Rectal smooth muscle tissue (tissue), 1 donor: Measurements from ENCODE around the gene TIMM17A.

Experiments
- H3K27ac ChIP-seq: one replicate; pipeline ENCODE4 v1.7.0; 2013; ENCODE audit warnings: low read depth, low read length, inconsistent platforms
- H3K27me3 ChIP-seq: one replicate; pipeline ENCODE4 v1.7.0; 2013; ENCODE audit warnings: low read length; ENCODE audit not compliant: control insufficient read depth, insufficient read depth
- H3K36me3 ChIP-seq: one replicate; pipeline ENCODE4 v1.7.0; 2013; ENCODE audit warnings: low read length; ENCODE audit not compliant: control insufficient read depth, insufficient read depth
- H3K4me1 ChIP-seq: one replicate; pipeline ENCODE4 v1.7.0; 2013; ENCODE audit warnings: low read length; ENCODE audit not compliant: control insufficient read depth, insufficient read depth
- H3K4me3 ChIP-seq: one replicate; pipeline ENCODE4 v1.7.0; 2013; ENCODE audit warnings: low read length
- H3K9ac ChIP-seq: one replicate; pipeline ENCODE4 v1.7.0; 2013; ENCODE audit warnings: low read length

Gene TIMM17A

DNA sequence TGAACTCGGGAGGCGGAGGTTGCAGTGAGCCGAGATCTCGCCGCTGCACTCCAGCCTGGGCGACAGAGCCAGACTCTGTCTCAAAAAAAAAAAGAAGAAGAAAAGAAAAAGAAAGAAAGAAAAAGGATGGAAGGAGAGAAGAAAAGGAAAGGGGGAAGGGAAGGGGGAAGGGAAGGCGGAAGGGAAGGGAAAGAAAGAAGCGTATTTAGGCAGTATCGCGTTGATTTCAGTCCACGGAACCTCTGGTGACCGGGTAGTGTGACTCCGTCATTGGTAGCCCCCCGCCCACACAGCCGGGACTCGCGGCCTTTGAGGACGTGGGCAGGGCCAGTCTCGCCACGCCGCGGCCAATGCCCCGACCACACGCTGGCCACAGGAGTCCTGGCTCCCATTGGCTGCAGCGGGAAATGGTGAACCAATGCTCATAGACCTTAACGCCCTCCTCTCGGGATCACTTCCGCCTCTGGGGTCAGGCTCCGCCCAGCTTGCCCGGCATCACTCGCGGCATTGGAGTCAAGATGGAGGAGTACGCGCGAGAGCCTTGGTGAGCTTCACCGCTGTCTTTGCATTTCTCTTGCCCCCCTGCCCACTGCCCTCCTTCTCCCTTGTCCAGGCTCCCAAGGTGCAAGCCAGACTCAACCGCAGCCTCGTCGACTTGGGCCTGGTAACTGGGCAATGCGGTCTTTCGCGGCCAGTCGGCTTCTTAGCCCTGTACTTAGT is at the start of gene TIMM17A:
TIMM17A (plus strand) TSS at position 495 of the 720 bp plus-strand sequence; CDS start at position 519, 24 bp downstream.
- H3K9ac ChIP-seq = peak within 1 kb of the TSS; percentile 93
- peak within 1 kb of the TSS; percentile 87 for H3K4me3 ChIP-seq
- peaks cover 6% of the 10 kb centered on the region for H3K36me3 ChIP-seq
- H3K4me1 ChIP-seq = peaks cover 7% of the 10 kb centered on the region
- no peaks in the 10 kb centered on the region for H3K27me3 ChIP-seq
- H3K27ac ChIP-seq = peak within 1 kb of the TSS; percentile 91

DNA sequence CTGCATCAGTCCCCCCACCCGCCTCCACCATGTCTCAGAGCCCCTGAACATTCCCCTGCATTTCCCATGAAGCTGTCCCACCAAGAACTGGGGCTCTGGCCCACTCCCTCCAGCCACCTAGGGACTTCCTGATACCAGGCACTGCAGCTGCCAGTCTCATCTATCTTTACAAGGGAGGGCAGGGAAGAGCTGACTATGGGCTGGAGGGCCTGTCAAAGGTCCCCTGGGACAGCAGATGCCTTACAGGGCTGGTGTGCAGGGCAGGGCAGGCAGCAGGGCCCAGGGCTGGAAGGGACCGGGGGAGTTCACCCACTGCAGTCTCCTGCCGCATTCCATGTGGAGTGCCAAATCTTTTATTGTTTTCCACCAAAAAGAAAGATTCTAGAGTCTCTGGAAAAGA is 49.0 kb upstream of the TIMM17A start:
- Histone ChIP-seq H3K4me1 (peaks cover 73% of the 10 kb centered on the region), H3K4me3 (no peak overlapping the region), H3K9ac (no peak overlapping the region), H3K27ac (peak overlapping the region; percentile 97), H3K27me3 (no peaks in the 10 kb centered on the region), H3K36me3 (no peaks in the 10 kb centered on the region)

- H3K27ac ChIP-seq = peak overlapping the region; percentile 97
- H3K4me3 ChIP-seq = no peak overlapping the region
- H3K27me3 ChIP-seq = no peaks in the 10 kb centered on the region
- H3K9ac ChIP-seq = no peak overlapping the region
- H3K36me3 ChIP-seq = no peaks in the 10 kb centered on the region
- peaks cover 79% of the 10 kb centered on the region for H3K4me1 ChIP-seq
Observed at GRCh38 chr1:201907621-201908020, 47.7 kb upstream of the TIMM17A start.

DNA sequence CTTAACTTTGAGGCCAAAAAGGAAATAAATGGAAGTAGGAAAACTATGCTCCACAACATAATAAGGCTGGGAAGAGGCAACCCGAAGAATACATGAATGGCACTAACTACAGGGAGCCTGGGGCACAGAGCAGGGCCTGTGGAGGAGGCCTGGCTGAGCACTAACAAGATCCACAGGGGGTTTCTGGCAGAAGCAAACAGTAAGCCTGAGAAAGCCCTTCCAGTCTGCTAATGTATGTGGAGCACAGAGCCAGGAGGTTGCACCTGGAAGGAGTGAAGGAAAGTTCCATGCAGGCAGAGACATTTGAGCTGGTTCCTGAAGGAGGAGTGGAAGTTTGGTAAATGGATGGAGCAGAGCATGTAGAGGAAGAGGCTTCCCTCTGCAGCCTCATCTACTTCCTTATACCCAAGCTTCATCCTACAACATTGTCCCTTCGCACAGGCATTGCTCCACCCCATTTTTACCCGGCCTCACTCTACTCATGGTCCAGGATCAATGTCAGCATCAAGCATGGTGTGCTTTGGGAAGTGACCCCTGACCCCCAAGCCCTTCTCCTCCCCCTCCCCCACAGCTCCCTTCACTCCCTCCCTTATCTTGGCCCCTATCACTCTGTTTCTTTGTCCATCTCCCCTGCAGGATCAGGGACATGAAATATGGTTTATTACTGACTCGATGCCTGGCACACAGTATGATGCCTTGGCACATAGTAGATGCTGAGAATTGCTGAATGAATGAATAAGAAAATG is 43.3 kb upstream of the TIMM17A start:
- Histone ChIP-seq H3K27me3 (no peaks in the 10 kb centered on the region), H3K27ac (peak overlapping the region; percentile 97), H3K9ac (no peak overlapping the region), H3K4me1 (peaks cover 74% of the 10 kb centered on the region), H3K36me3 (no peaks in the 10 kb centered on the region), H3K4me3 (no peak overlapping the region)

DNA sequence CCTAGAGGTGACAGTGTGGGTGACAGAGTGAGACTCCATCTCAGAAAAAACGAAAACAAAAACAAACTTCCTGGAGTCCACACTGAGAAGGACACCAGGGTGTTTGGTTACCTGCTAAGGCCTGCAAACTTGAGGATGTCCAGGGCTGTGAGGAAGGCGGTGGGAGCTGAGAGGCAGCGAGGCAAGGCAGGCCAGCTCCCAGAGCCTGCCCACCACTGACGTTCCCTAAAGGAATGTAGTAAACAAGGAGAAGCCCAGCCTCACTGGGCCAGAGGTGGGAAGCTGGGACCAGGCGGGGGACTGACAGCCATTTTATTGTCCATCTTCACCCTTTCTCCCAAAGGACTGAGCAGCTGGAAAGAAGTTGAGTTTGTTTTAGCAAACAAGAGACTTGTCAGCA is 42.5 kb upstream of the TIMM17A start:
- no peak overlapping the region for H3K9ac ChIP-seq
- H3K27me3 ChIP-seq = no peaks in the 10 kb centered on the region
- peak overlapping the region; percentile 97 for H3K27ac ChIP-seq
- no peaks in the 10 kb centered on the region for H3K36me3 ChIP-seq
- H3K4me3 ChIP-seq = no peak overlapping the region
- H3K4me1 ChIP-seq = peaks cover 74% of the 10 kb centered on the region

- Histone ChIP-seq H3K27ac (peak overlapping the region; percentile 97), H3K36me3 (no peaks in the 10 kb centered on the region), H3K4me1 (peaks cover 71% of the 10 kb centered on the region), H3K27me3 (no peaks in the 10 kb centered on the region), H3K4me3 (no peak overlapping the region), H3K9ac (no peak overlapping the region)
Observed at GRCh38 chr1:201914456-201915235, 40.7 kb upstream of the TIMM17A start.

DNA sequence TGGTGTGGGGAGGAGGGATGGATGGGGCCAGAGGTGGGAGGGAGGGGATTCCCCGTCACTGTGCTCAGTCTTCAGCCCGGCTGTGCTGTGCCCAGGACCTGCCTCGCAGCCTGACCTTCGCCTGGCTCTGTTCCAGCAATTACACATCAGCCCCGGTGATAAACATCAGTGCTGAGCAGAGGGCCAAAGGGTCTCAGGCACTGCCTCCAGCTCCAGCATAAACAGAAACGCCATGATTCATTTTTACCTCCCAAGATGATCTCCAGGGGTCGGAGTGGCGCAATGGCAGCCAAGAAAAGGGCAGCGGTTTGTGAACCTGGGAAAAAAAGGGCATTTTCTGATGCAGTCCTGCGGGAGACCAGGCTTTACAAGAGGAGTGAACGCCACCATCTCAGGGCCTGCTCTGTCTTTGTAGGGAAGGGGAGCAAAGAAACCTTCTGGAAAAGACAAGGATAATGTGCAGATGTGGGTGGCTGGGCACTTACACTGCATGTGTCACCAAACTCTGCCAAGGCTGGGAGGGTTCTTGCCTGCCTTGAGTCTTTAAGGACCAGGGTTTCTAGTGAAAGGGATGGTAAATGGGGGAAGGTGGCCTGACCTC is 38.6 kb upstream of the TIMM17A start:
- Histone ChIP-seq H3K27ac (peak overlapping the region; percentile 97), H3K4me1 (peaks cover 73% of the 10 kb centered on the region), H3K9ac (peak overlapping the region; percentile 5), H3K4me3 (peak overlapping the region; percentile 42), H3K27me3 (no peaks in the 10 kb centered on the region), H3K36me3 (no peaks in the 10 kb centered on the region)

DNA sequence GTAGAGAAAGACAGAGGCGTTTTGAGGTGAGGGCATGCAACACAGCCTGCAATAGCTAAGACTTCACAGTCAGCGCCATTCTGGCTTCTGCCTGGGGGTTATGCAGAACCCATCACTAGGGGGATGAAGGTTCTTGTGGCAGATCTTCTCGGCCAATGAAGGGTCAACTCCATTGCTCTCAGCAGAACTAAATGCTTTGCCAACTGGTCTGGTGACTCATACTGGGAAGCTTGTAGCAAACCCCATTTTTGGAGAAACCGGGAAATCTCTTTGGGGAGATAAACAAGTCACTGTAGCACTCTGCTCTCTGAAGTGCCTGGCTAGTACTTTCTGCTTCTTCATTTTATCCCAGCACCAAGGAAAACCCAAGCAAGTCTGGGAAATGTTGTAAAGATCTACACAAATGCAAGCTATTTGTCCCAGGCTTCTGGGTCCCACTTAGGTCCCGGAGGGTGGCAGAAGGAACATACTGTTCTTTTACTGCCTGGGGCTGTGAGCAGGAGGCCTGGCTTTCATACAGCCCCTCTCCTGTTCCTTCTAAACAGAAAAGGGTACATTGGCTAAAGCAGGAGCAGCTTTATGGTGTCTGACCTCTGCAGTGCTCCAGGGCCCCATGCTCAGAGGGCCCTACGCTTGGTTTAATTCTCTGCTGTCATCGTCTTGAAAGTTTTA is 37.8 kb upstream of the TIMM17A start:
- Histone ChIP-seq H3K27ac (peak overlapping the region; percentile 97), H3K4me3 (peak overlapping the region; percentile 61), H3K27me3 (no peaks in the 10 kb centered on the region), H3K36me3 (no peaks in the 10 kb centered on the region), H3K9ac (peak overlapping the region; percentile 5), H3K4me1 (peaks cover 72% of the 10 kb centered on the region)

DNA sequence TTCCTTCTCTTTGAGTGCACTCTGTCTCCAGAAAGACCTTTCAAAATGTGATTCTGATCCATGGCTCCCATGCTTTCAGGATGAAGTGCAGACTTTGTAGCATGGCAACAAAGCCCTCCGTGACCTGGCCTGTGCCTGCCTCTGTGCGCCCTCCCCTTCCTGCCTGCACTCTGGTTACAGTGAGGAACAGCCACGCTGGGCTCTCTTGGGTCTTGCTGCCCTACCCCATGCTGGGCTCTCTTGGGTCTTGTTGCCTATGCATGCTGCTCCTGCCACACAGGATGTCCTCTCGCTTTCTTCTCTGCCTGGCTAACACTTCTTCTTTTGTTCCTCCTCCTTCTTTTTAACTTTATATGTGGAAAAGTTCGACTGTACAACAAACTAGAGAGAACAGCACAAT is 37.0 kb upstream of the TIMM17A start:
- peak overlapping the region; percentile 97 for H3K27ac ChIP-seq
- H3K36me3 ChIP-seq = no peaks in the 10 kb centered on the region
- H3K9ac ChIP-seq = peak overlapping the region; percentile 22
- H3K4me3 ChIP-seq = peak overlapping the region; percentile 61
- no peaks in the 10 kb centered on the region for H3K27me3 ChIP-seq
- H3K4me1 ChIP-seq = peaks cover 67% of the 10 kb centered on the region

DNA sequence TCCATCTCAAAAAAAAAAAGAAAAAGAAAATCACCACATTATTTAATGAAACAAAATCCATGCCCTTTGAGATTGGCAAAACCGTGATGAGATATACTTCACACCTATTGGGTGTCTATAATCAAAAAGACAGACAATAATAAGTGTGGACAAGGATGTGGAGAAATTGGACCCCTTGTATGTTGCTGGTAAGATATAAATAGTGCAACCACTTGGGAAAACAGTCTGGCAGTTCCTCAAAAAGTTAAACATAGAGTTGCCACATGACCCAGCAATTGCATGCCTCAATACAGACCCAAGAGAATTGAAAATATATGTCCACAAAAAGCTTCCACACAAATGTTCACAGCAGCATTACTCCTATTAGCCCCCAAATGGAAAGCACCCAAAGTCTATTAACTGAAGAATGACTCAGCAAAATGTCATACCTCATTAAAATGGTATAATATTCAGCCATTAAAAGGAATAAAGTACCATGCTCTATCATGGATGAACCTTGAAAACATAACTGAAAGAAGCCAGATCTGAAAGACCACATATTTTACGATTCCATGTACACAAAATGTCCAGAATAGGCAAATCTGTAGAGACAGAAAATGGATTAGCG is 33.2 kb upstream of the TIMM17A start:
- Histone ChIP-seq H3K9ac (no peak overlapping the region), H3K4me3 (no peak overlapping the region), H3K4me1 (peaks cover 53% of the 10 kb centered on the region), H3K27me3 (no peaks in the 10 kb centered on the region), H3K27ac (peak overlapping the region; percentile 25), H3K36me3 (no peaks in the 10 kb centered on the region)

GRCh38 chr1:201925301-201925567 is 30.1 kb upstream of the TIMM17A start:
- Histone ChIP-seq H3K9ac (no peak overlapping the region), H3K4me1 (peaks cover 29% of the 10 kb centered on the region)

More at GRCh38 chr1:201925301-201925567, 30.1 kb upstream of the TIMM17A start:
- Histone ChIP-seq H3K27me3 (no peaks in the 10 kb centered on the region), H3K36me3 (no peaks in the 10 kb centered on the region), H3K27ac (peak overlapping the region; percentile 83), H3K4me3 (no peak overlapping the region)
